A673 (cell line): Measurements from ENCODE around the gene TNS3.

Experiments used
- EZH2 ChIP-seq: fragments of 200-600 bp; sonication (generic); IDR thresholded peaks from 2 replicates; pipeline ENCODE4 v1.6.1; 2017; ENCODE audit warnings: borderline replicate concordance, low read depth, mild to moderate bottlenecking, mixed read lengths, antibody characterized with exemption, low read length; ENCODE audit not compliant: poor library complexity, severe bottlenecking
- TF ChIP-seq, protein P1 (sequence below): fragments of 300-800, 200-600 bp; sonication (generic); conservative IDR thresholded peaks from 2 replicates; pipeline ENCODE4 v1.5.1; 2017; ENCODE audit warnings: low read depth, mild to moderate bottlenecking, antibody characterized with exemption, low read length, moderate library complexity, mixed read lengths

DNA sequence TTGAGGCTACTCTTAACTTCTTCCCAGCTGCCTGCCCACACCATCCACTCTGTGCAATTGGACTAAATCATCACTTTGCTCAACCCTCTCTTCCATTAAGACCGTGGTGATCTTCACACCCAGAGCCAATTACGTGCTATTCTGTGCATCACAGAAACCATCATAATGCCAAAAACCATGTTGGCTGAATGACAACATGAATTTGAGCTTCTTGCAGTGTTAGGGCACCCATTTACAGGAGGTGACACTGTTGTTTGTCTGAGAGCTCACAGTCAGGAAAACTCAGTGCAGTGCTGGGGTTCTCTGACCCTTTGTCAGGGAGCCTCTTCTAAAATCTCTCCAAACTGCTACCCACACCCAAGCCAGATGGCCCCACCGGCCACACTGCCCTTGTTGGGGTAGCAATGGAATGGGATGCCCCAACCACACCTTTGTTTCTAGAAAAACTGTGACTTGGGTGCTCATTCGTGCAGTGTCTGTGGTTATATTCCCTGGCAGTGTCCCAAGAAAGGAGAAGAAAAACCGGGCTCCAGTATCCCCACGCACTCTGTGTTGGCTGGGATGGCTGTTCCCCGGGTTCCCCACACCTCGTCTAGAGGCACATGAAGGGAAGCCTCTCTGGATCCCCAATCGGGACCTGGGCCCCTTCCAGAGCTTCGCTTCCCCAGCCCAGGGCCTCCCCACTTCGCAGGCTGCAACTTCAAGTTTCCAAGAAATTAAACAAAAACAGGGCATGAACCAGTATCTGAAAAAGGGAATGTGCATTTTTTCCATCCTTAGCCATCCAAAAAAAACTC lies 2.0 kb upstream of the TNS3 start:
- TF ChIP-seq, protein P1, sequence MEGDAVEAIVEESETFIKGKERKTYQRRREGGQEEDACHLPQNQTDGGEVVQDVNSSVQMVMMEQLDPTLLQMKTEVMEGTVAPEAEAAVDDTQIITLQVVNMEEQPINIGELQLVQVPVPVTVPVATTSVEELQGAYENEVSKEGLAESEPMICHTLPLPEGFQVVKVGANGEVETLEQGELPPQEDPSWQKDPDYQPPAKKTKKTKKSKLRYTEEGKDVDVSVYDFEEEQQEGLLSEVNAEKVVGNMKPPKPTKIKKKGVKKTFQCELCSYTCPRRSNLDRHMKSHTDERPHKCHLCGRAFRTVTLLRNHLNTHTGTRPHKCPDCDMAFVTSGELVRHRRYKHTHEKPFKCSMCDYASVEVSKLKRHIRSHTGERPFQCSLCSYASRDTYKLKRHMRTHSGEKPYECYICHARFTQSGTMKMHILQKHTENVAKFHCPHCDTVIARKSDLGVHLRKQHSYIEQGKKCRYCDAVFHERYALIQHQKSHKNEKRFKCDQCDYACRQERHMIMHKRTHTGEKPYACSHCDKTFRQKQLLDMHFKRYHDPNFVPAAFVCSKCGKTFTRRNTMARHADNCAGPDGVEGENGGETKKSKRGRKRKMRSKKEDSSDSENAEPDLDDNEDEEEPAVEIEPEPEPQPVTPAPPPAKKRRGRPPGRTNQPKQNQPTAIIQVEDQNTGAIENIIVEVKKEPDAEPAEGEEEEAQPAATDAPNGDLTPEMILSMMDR, result no peak
- TF ChIP-seq EZH2, result no peak
